NOMO-1 treated with DMSO at 0.1 percent for 48 hours (cell line): ENCODE data around the gene KDM8.
A peak's percentile ranks its signal among the peaks of the same experiment; 100 is the strongest.

ENCODE experiments used
- DNase-seq: peaks from one replicate; lab custom pipeline; 2025; ENCODE audit not compliant: unreplicated experiment; lab: John Stamatoyannopoulos, UW

KDM8 gene

GRCh38 chr16:27228621-27229501 lies 25.5 kb downstream of the KDM8 start:
- no peak for DNase-seq

- no peak for DNase-seq
Measured at GRCh38 chr16:27229891-27230470, 26.7 kb downstream of the KDM8 start.

GRCh38 chr16:27230562-27231001 lies 27.3 kb downstream of the KDM8 start:
- no peak for DNase-seq

GRCh38 chr16:27231692-27232060 lies 28.4 kb downstream of the KDM8 start:
- no peak for DNase-seq

GRCh38 chr16:27232061-27232900 lies 29.0 kb downstream of the KDM8 start:
- no peak for DNase-seq

- no peak for DNase-seq
Measured at GRCh38 chr16:27232901-27233625, 29.7 kb downstream of the KDM8 start.

- no peak for DNase-seq
Measured at GRCh38 chr16:27233731-27234130, 30.4 kb downstream of the KDM8 start.

- DNase-seq = no peak
Measured at GRCh38 chr16:27234171-27234570, 30.8 kb downstream of the KDM8 start.

- no peak for DNase-seq
Measured at GRCh38 chr16:27234603-27235002, 31.3 kb downstream of the KDM8 start.

GRCh38 chr16:27235055-27235937 lies 32.0 kb downstream of the KDM8 start:
- DNase-seq = peak; percentile 49

- no peak for DNase-seq
Measured at GRCh38 chr16:27235938-27236245, 32.6 kb downstream of the KDM8 start.

GRCh38 chr16:27236635-27237218 lies 33.4 kb downstream of the KDM8 start:
- no peak for DNase-seq

GRCh38 chr16:27237219-27238015 lies 34.1 kb downstream of the KDM8 start:
- peak; percentile 42 for DNase-seq

GRCh38 chr16:27238016-27238587 lies 34.8 kb downstream of the KDM8 start:
- no peak for DNase-seq

GRCh38 chr16:27238591-27238990 lies 35.3 kb downstream of the KDM8 start:
- DNase-seq = no peak

- no peak for DNase-seq
Measured at GRCh38 chr16:27239026-27239425, 35.7 kb downstream of the KDM8 start.

- DNase-seq = no peak
Measured at GRCh38 chr16:27239906-27240655, 36.8 kb downstream of the KDM8 start.

GRCh38 chr16:27240948-27241531 lies 37.7 kb downstream of the KDM8 start:
- no peak for DNase-seq
